Lung (tissue), 12 donors: ENCODE results near the gene CHMP4A. TPM values are rescaled to one million over a fixed set of nuclear protein-coding genes. Genes with fewer than 3 reads are reported as not detected.

Experiments
- ATAC-seq: fragments of 200-7000 bp; cut with Tn5 transposase; one replicate; pipeline ENCODE4 v1.9.1; 2020; ENCODE audit warnings: moderate number of reproducible peaks; ENCODE audit not compliant: insufficient read depth, low FRiP score
- DNase-seq, 3 donors: peaks; one replicate each; pipeline ENCODE4 v3.0.0-alpha.2; 2013 to 2017
- H3K27ac ChIP-seq, 2 donors: one replicate each; pipeline ENCODE4 v1.5.1; 2013; ENCODE audit warnings: mild to moderate bottlenecking in 2 of 2, moderate library complexity in 2 of 2, control low read depth in 1 of 2, inconsistent platforms in 1 of 2, low read depth in 1 of 2, low read length in 1 of 2
- H3K27me3 ChIP-seq, 3 donors: one replicate each; pipeline ENCODE4 v1.5.1; 2013; ENCODE audit warnings: low read length in 2 of 3; ENCODE audit not compliant: control insufficient read depth in 3 of 3, insufficient read depth in 3 of 3
- H3K36me3 ChIP-seq, 4 donors: one replicate each; pipeline ENCODE4 v1.5.1; 2013; ENCODE audit warnings: low read length in 4 of 4, mild to moderate bottlenecking in 1 of 4, moderate library complexity in 1 of 4; ENCODE audit not compliant: control insufficient read depth in 4 of 4, insufficient read depth in 4 of 4
- H3K4me1 ChIP-seq, 5 donors: one replicate each; pipeline ENCODE4 v1.5.1; 2013; ENCODE audit warnings: low read length in 5 of 5, mild to moderate bottlenecking in 2 of 5, moderate library complexity in 1 of 5; ENCODE audit not compliant: control insufficient read depth in 5 of 5, insufficient read depth in 5 of 5
- H3K4me3 ChIP-seq: one replicate; pipeline ENCODE4 v1.5.1; 2013; ENCODE audit warnings: mild to moderate bottlenecking, control low read depth, moderate library complexity
- H3K9ac ChIP-seq, 2 donors: one replicate each; pipeline ENCODE4 v1.5.1; 2013; ENCODE audit warnings: low read length in 2 of 2, control low read depth in 1 of 2; ENCODE audit not compliant: insufficient read depth in 1 of 2
- H3K9me3 ChIP-seq, 4 donors: one replicate each; pipeline ENCODE4 v1.5.1; 2013; ENCODE audit warnings: low read length in 3 of 4, mild to moderate bottlenecking in 1 of 4, moderate library complexity in 1 of 4; ENCODE audit not compliant: control insufficient read depth in 4 of 4, insufficient read depth in 3 of 4
- WGBS, 2 donors: extraction: QIAGEN DNeasy Blood & Tissue Kit; methylation state at CpG; one replicate each; pipeline ENCODE4 v1.1.7; 2013; 5-methylcytosine and 5-hydroxymethylcytosine counted together
- polyA plus RNA-seq, 2 donors: library from polyadenylated mRNA; stranded (reverse); fragments of 200-250 nt; gene quantifications; one replicate each; pipeline ENCODE4 v1.2.1, GENCODE V29; 2013
- total RNA-seq, 2 donors: library from RNA; depleted of rRNA in 1 of 2; stranded (reverse); fragments of >200 nt in 1 of 2; gene quantifications; one replicate each; pipeline ENCODE4 v1.2.1, GENCODE V29; 2014 to 2021
- TF ChIP-seq, protein P1 (sequence below): IDR thresholded peaks from 2 replicates; pipeline ENCODE4 v1.5.1; 2012; ENCODE audit warnings: mild to moderate bottlenecking; ENCODE audit errors: control extremely low read depth, extremely low read depth
- donor health status: control.
- donor health status: control.
- donor health status: Bipolar disorder and iron deficiency.
- donor health status: healthy.
- donor health status: DM: yes; HTN: yes; CAD: no.

Gene CHMP4A
- total and polyA plus RNA-seq, 4 donors = 37.2 to 103 (median 60.6) TPM

DNA sequence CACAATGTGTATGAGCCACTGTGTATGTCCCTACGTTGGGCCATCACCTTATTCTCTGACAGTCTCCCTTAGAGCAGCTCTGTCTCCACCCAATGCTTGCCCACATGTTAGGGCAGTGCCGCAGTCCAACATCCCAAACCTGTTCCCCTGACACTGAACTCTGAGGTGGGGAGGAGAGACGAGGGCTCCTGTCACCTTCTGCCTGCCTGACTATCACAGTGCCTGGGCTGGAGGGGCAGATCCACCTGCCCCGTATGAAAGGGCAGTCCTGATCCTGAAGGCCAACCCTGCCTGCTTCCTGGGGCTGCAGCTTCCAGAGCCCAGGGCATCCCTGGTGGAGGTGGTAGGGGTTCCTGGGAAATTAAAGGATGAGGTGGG lies 47.5 kb upstream of the CHMP4A start:
- ATAC-seq (no peak), DNase-seq (no peak)
- H3K4me3 ChIP-seq = no peak overlapping the region
- WGBS, 2 donors = 91 to 94% methylated on average over 4 of the region's 4 CpGs
- no peak overlapping the region for H3K9ac ChIP-seq
- H3K27ac ChIP-seq = no peak overlapping the region
- TF ChIP-seq, protein P1, sequence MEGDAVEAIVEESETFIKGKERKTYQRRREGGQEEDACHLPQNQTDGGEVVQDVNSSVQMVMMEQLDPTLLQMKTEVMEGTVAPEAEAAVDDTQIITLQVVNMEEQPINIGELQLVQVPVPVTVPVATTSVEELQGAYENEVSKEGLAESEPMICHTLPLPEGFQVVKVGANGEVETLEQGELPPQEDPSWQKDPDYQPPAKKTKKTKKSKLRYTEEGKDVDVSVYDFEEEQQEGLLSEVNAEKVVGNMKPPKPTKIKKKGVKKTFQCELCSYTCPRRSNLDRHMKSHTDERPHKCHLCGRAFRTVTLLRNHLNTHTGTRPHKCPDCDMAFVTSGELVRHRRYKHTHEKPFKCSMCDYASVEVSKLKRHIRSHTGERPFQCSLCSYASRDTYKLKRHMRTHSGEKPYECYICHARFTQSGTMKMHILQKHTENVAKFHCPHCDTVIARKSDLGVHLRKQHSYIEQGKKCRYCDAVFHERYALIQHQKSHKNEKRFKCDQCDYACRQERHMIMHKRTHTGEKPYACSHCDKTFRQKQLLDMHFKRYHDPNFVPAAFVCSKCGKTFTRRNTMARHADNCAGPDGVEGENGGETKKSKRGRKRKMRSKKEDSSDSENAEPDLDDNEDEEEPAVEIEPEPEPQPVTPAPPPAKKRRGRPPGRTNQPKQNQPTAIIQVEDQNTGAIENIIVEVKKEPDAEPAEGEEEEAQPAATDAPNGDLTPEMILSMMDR = no peak
- no peaks in the 10 kb centered on the region for H3K9me3 ChIP-seq
- peaks cover 0 to 11% (median 7%) of the 10 kb centered on the region in 5 donors for H3K4me1 ChIP-seq
- peaks cover 0 to 3% (median 0%) of the 10 kb centered on the region in 4 donors for H3K36me3 ChIP-seq
- H3K27me3 ChIP-seq = no peaks in the 10 kb centered on the region

DNA sequence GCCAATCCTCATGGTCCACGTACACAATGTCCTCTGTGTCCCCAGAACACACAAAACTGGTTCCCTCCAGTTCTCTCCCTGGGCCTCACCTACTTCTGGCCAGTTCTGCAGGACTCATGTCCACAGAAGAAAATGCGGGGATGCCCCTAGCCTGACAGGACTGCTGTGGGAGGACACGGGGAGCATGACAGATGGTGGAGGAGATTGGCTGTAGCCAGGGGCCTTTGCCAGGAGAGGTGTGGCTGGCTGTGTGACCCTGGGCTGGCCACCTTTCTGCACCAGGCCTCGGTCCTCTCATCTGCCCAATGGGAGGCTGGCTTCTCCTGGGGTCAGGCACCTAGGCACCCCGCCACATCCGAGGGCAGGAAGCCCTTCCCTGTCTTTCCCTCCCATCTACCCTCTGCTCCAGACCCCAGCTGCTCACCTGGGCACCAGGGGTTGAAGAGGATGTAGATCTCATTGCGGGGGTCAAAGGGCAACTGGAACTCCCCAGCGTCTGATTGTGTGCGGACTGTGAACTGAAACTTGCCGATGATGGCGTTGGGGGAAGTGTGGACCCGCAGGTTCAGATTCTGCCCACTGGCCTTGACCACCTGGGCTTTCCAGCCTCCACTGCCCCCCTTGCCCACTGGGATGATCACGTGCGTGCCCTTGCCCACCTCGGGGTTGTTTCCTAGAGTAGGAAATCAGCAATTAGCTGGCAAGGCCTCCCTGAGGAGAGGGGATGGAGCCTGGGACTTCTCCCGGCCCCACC lies 46.9 kb upstream of the CHMP4A start:
- DNase-seq = peak in 1 of 3 donors; percentile 16
- no peak overlapping the region for H3K9ac ChIP-seq
- H3K9me3 ChIP-seq = no peaks in the 10 kb centered on the region
- H3K27ac ChIP-seq = peak overlapping the region in 1 of 2 donors; percentile 22
- H3K4me3 ChIP-seq = no peak overlapping the region
- TF ChIP-seq, protein P1 = no peak
- no peak for ATAC-seq
- no peaks in the 10 kb centered on the region for H3K27me3 ChIP-seq
- H3K36me3 ChIP-seq = peaks cover 0 to 2% (median 0%) of the 10 kb centered on the region in 4 donors
- 87 to 95% methylated on average over 16 of the region's 16 CpGs for WGBS, 2 donors
- peaks cover 0 to 11% (median 7%) of the 10 kb centered on the region in 5 donors for H3K4me1 ChIP-seq

DNA sequence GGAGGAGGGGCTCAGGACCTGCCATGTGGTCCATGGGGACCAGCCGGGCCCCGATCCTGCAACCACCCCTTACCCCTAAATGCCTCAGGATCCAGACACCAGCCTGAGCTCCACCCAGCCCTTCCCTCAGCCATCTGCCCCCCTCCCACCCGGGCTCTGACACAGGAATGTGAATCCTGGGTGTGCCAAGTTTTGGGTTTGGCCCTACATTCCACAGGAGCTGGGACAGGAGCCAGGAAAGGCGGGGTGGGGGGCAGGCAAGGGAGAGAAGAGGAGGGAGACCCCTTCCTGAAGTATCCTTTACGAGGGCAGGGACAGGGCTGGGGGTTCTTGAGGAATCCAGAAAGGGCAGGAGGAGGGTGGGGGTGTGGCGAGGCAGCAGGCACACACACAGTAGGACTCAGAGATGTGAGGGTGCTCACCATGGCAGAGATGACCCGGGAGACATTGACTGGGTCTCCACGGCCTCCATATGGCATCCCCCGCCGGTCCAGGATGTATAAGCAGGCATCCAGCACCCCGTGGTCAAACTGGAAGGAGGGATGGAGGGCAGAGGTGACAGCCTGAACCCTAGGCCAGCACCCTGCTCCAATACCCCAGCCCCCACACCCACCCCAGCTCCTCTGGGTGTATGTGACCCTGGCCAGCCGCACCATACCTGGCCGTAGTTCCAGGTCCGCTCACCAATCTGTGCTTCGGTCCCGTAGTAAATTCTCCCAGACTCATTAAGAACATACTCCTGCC lies 46.2 kb upstream of the CHMP4A start:
- H3K4me3 ChIP-seq = no peak overlapping the region
- H3K27ac ChIP-seq = peak overlapping the region in 1 of 2 donors; percentile 59
- no peaks in the 10 kb centered on the region for H3K9me3 ChIP-seq
- peaks cover 0 to 6% (median 0%) of the 10 kb centered on the region in 4 donors for H3K36me3 ChIP-seq
- DNase-seq (peak; percentile 64 to 83 (median 79)), ATAC-seq (peak; percentile 27)
- WGBS, 2 donors = 67 to 85% methylated on average over 15 to 16 of the region's 16 CpGs
- H3K4me1 ChIP-seq = peaks cover 0 to 11% (median 7%) of the 10 kb centered on the region in 5 donors
- TF ChIP-seq, protein P1 = no peak
- no peak overlapping the region for H3K9ac ChIP-seq
- no peaks in the 10 kb centered on the region for H3K27me3 ChIP-seq
